ENCODE results near the gene NTPCR.

- peak in 3 of 4 experiments; percentile 62 to 66 (median 63) for TF ChIP-seq CTCF (IDR thresholded peaks at IDR 0.05)
- no peak for TF ChIP-seq POLR2A (IDR thresholded peaks at IDR 0.05)
- no peak for TF ChIP-seq POLR2AphosphoS5 (IDR thresholded peaks at IDR 0.05)
These were observed 74.7 kb downstream of the NTPCR start for GRCh38 chr1:233025157-233025556.

Measured in prostate gland (tissue), 2 donors.